HFF-Myc (cell line): ENCODE measurements around the gene DRGX.

Experiments used
- DNase-seq: peaks from one replicate; pipeline ENCODE4 v3.0.0-alpha.2; 2011; ENCODE audit warnings: low read depth; ENCODE audit errors: extremely low read depth
- H3K4me3 ChIP-seq: replicated peaks from 2 replicates; pipeline ENCODE4 v1.5.1; 2011; ENCODE audit warnings: low read depth, mild to moderate bottlenecking, control low read depth, low read length
- CTCF ChIP-seq: IDR thresholded peaks from 2 replicates; pipeline ENCODE4 v1.5.1; 2012; ENCODE audit warnings: mild to moderate bottlenecking, low read depth, low read length, control low read depth; ENCODE audit errors: missing control alignments

DRGX gene

DNA sequence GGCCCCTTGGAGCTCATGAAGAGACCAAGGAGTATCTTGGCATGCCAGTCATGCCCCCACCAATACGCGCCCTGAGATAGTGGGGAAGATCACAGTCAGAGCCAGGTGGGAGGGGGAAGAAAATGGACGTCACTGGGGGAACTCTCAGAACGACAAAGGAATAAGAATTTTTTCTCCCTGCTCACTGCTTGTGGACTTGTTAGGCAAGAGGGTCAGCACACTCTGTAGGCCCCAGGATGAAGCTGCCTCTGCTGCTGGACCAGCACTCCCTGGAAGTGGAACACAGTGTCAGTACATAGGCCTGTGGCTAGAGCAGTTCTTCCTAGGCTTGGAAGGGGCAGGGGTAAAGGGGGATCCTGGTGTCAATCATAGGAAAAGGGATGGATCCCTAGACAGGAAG lies 46.5 kb downstream of the DRGX start:
- H3K4me3 ChIP-seq: no peak overlapping the region
- no peak for TF ChIP-seq CTCF
- no peak for DNase-seq

DNA sequence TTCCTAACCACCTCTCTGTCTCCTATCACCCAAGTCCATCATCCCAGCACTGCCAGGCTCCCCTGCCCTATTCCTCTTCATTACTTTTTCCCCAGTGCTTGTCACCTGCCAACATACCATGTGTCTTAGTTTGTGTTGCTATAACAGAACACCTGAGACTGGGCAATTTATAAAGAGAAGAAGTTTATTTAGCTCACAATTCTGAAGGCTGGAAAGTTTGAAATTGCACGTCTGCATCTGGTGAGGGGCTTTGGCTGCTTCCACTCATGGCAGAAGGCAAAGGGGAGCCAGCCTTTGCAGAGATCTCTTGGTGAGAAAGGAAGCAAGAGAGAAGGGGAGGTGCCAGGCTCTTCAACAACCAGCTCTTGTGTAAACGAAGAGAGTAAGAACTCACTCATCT lies 47.3 kb downstream of the DRGX start:
- no peak for TF ChIP-seq CTCF
- H3K4me3 ChIP-seq: no peak overlapping the region
- no peak for DNase-seq

DNA sequence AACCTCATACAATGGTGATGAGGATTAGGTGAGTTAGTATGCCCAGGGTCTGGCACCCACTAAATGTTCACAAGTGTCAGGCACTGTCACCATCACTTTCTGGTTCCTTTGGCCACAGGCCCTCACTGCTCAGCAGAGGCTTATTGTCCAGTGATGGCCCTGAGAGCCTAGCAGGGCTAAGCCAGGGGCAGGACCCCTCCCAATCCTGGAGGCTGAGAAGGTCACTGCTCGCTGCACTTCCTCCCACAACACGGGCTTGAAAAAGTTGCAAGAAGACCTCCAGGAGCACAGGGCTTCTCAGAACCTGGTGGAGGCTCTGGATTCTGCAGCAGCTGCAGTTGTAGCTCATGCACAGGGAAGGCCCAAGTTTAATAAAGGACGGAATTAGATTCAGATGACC lies 48.1 kb downstream of the DRGX start:
- no peak for DNase-seq
- no peak overlapping the region for H3K4me3 ChIP-seq
- TF ChIP-seq CTCF: no peak

DNA sequence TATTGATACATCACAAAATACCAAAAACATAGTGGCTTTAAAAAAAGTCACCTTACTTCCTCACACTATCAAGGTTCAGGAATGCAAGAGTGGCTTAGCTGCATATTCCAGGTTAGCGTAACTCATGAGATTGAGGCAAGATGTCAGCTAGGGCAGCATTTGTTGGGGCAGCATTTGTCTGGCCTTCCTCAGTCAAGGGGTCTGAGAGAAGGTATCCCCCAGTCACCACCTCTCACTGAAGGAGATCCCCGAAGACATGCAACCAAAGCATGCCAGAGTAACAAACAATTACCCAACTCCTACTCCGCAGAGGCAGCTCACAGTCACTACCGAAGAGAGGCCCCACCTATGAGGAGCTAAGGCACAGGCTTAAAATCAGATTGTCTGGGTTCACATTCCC lies 48.5 kb downstream of the DRGX start:
- TF ChIP-seq CTCF: no peak
- DNase-seq: no peak
- no peak overlapping the region for H3K4me3 ChIP-seq

GRCh38 chr10:49344840-49345239 lies 51.0 kb downstream of the DRGX start:
- H3K4me3 ChIP-seq: no peak overlapping the region
- TF ChIP-seq CTCF: no peak
- DNase-seq: no peak

GRCh38 chr10:49338604-49339003 lies 57.3 kb downstream of the DRGX start:
- H3K4me3 ChIP-seq: no peak overlapping the region
- DNase-seq: no peak
- TF ChIP-seq CTCF: no peak

DNA sequence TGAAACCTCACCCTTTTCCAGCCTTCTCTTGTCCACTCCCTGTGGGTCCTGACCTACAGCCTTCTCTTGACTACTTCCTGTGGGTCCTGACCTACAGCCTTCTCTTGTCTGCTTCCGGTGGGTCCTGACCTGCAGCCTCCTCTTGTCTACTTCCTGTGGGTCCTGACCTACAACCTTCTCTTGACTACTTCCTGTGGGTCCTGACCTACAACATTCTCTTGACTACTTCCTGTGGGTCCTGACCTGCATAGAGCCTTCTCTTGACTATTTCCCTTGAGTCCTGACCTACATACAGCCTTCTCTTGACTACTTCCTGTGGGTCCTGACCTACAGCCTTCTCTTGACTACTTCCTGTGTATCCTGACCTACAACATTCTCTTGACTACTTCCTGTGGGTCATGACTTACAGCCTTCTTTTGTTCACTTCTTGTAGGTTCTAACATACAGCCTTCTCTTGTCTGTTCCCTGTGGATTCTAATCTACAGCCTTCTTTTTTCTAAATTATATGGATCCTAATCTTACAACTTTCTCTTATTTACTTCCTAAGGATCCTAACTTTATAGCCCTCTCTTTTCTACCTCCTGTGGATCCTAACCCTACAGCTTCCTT lies 60.4 kb downstream of the DRGX start:
- H3K4me3 ChIP-seq: no peak overlapping the region
- DNase-seq: no peak
- TF ChIP-seq CTCF: no peak
